ENCODE measurements around the gene JPT1.
A peak's percentile ranks its signal among the peaks of the same experiment; 100 is the strongest.

The JPT1 gene

DNA sequence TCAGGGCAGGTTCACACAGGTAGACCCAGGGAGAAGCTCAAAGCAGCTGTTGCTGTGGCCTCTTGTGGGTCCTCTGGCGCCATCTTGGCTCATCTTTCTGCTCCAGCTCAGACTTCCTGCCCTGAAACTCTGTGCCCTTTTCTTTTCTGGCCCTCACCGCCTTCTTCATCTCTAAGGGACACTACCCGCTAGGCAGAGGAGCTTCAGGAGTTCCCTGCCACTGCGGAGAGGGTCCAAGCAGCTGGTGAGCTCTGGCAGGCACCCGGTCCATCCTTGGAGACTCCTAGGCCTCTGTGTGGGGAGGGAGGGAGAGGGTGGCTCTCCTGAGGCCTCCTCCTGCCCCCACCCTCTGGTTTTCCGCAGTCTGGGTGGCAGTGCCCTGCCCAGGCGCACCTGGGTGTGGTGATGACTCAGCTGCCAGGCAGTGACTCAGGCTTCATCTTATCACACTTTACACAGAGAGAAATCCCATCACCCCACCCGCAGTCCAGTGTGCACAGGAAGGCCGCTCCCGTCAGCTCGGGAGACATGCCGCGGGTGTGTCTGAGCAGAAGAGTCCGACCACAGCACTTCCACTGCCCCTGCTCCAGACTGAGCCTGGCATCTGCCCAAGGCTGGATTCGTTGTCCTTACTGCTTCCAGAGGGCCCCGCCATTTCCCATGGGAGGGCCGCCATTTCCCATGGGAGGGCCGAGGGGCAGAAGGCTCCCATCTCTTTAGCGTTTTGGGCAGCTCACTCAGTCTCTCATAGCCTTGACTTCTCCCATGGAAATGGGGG, 30.1 kb downstream of the JPT1 start:
- no peak overlapping the region for H3K27ac ChIP-seq

DNA sequence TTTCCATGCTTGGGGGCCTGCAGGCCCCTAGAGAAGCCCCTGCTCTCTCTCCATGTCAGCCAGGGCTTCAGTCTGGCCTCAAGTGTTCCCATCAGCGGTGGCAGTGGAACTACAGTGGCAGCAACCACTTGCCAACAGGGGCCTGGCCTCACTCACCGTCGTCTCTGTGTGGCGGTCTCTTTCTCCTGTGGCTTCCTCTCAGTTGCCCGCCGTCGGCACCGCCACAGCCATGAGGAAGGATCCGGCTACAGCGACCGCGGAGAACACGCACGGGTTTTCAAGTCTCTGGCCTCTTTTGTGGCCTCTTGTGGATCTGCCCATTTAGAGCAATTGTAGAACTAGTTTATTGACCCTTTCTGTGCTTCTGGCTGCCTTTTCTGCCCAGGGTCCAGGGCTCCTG, 36.0 kb downstream of the JPT1 start:
- in situ Hi-C loops (cut with HindIII; ENCODE audit: low pct_ligation_motif_present, low sequenced_read_pairs): no loop called here
- Histone ChIP-seq H3K27ac (no peak overlapping the region), H3K27me3 (replicated peaks) (no peaks in the 10 kb centered on the region), H3K36me3 (replicated peaks) (peaks cover 2% of the 10 kb centered on the region), H3K4me3 (ENCODE audit: low read depth, low read length) (no peak overlapping the region)
- TF ChIP-seq, protein P1, sequence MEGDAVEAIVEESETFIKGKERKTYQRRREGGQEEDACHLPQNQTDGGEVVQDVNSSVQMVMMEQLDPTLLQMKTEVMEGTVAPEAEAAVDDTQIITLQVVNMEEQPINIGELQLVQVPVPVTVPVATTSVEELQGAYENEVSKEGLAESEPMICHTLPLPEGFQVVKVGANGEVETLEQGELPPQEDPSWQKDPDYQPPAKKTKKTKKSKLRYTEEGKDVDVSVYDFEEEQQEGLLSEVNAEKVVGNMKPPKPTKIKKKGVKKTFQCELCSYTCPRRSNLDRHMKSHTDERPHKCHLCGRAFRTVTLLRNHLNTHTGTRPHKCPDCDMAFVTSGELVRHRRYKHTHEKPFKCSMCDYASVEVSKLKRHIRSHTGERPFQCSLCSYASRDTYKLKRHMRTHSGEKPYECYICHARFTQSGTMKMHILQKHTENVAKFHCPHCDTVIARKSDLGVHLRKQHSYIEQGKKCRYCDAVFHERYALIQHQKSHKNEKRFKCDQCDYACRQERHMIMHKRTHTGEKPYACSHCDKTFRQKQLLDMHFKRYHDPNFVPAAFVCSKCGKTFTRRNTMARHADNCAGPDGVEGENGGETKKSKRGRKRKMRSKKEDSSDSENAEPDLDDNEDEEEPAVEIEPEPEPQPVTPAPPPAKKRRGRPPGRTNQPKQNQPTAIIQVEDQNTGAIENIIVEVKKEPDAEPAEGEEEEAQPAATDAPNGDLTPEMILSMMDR (IDR thresholded peaks at IDR 0.05; ENCODE audit: low read depth, low read length, missing control alignments): no peak
- DNase-seq: no peak

More for the DNA sequence above, 30.1 kb downstream of the JPT1 start:
- no peaks in the 10 kb centered on the region for H3K36me3 ChIP-seq (replicated peaks)
- TF ChIP-seq, protein P1 (IDR thresholded peaks at IDR 0.05; ENCODE audit: low read depth, low read length, missing control alignments): no peak
- H3K4me3 ChIP-seq (ENCODE audit: low read depth, low read length): no peak overlapping the region
- no peaks in the 10 kb centered on the region for H3K27me3 ChIP-seq (replicated peaks)
- peak; percentile 49 for DNase-seq
- in situ Hi-C loops (cut with HindIII; ENCODE audit: low pct_ligation_motif_present, low sequenced_read_pairs): no loop called here

DNA sequence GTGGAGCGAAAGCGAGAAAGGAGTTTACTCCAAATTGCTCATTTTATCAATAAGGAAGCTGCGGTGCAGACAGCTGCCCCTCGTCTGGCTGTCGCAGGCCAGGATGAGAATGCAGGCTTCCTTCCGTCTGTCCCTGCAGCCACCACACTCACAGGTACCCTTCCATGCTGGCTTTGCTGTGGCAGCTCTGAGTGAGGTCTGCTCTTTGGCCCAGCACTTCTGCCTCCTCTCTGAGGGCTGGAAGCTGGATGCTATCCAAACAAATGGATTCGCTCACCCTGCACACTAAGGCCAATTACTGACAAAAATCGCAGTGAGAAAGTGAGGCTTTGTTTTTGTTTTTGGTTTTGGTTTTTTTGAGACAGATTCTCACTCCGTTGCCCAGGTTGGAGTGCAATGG, 37.6 kb downstream of the JPT1 start:
- Histone ChIP-seq H3K27ac (no peak overlapping the region), H3K27me3 (replicated peaks) (no peaks in the 10 kb centered on the region), H3K36me3 (replicated peaks) (peaks cover 2% of the 10 kb centered on the region), H3K4me3 (ENCODE audit: low read depth, low read length) (no peak overlapping the region)
- TF ChIP-seq, protein P1 (IDR thresholded peaks at IDR 0.05; ENCODE audit: low read depth, low read length, missing control alignments): no peak
- in situ Hi-C loops (cut with HindIII; ENCODE audit: low pct_ligation_motif_present, low sequenced_read_pairs): no loop called here
- DNase-seq: no peak

DNA sequence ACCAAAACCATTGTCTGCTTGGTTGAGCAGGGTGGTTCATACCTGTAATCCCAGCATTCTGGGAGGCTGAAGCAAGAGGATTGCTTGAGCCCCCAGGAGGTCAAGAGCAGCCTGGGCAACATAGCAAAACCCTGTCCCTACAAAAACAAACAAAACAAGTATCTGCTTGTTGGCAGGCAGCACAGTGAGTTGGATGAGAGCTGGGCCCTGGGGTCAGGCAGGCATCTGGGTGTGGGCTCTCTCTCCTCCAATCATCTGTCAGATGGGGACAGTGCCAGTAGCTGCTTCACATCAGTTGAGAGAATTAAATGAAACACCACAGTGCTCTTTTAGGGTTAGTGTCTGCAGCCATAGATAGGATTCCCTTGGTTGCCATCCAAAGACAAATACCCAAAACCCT, 38.8 kb downstream of the JPT1 start:
- in situ Hi-C loops (cut with HindIII; ENCODE audit: low pct_ligation_motif_present, low sequenced_read_pairs): no loop called here
- H3K27ac ChIP-seq: no peak overlapping the region
- DNase-seq: no peak
- H3K4me3 ChIP-seq (ENCODE audit: low read depth, low read length): no peak overlapping the region
- H3K36me3 ChIP-seq (replicated peaks): peaks cover 2% of the 10 kb centered on the region
- TF ChIP-seq, protein P1 (IDR thresholded peaks at IDR 0.05; ENCODE audit: low read depth, low read length, missing control alignments): no peak
- H3K27me3 ChIP-seq (replicated peaks): no peaks in the 10 kb centered on the region

DNA sequence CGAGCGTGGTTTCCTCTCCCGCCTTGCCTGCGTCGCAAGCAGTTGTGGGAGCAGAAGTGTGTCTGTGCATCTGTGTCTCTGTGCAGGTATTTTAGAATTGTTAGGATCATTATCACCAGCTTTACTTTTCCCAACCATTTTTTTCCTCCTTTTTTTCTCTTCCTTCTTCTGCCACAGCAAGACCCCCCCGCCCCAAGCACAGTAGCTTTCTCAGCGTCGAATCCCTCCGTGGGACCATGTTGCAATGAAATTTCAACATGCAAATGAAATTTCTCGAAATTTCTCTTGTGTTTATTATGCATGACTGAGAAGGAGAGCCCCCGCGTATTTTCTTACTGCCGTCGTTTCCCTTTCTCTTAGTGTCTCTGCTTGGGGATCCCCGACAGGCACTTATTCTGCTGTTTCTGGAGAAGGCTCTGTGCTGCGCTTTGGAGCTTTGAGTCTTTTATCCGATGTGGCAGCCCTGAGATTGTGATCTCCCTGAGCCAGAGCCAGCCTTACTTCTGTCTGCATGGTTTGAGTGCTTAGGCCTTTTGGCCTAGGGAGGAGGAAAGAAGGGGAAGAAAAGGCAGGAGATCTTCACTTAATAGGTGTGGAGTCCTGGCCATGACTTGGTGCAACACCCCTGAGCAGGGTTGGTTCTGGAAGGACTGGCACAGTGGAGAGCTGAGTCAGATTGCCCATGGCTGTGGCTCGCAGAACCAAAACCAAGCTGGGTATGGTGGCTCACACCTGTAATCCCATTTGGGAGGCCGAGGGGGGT, 39.6 kb downstream of the JPT1 start:
- DNase-seq: no peak
- Histone ChIP-seq H3K4me3 (ENCODE audit: low read depth, low read length) (peak overlapping the region; percentile 61), H3K27ac (no peak overlapping the region), H3K36me3 (replicated peaks) (peaks cover 2% of the 10 kb centered on the region), H3K27me3 (replicated peaks) (no peaks in the 10 kb centered on the region)
- TF ChIP-seq, protein P1 (IDR thresholded peaks at IDR 0.05; ENCODE audit: low read depth, low read length, missing control alignments): no peak
- in situ Hi-C loops (cut with HindIII; ENCODE audit: low pct_ligation_motif_present, low sequenced_read_pairs): no loop called here

All from brain microvascular endothelial cell (primary cell).